Prostate gland (tissue), 2 donors: ENCODE measurements around the gene ILDR1. TPM values are rescaled to one million over a fixed set of nuclear protein-coding genes. Genes with fewer than 3 reads are reported as not detected.

Experiments
- DNase-seq: peaks from one replicate; pipeline ENCODE4 v3.0.0-alpha.2; 2019; ENCODE audit warnings: low spot score
- H3K27ac ChIP-seq, 2 donors: fragments of 200-600 bp; sonication (generic); 2 replicates each; pipeline ENCODE4 v1.5.1; 2017 to 2019
- H3K27me3 ChIP-seq: fragments of 200-600 bp; sonication (generic); replicated peaks from 2 replicates; pipeline ENCODE4 v1.5.1; 2019; ENCODE audit not compliant: insufficient read depth
- H3K36me3 ChIP-seq, 2 donors: fragments of 200-600 bp; sonication (generic); 1 replicate in 1 of 2; 2 replicates in 1 of 2; pipeline versions ENCODE4 v1.5.1 to v1.8.1; 2017 to 2019
- H3K4me1 ChIP-seq: fragments of 200-600 bp; sonication (generic); replicated peaks from 2 replicates; pipeline ENCODE4 v1.5.1; 2019
- H3K4me3 ChIP-seq, 2 donors: fragments of 200-600 bp; sonication (generic); 2 replicates each; pipeline ENCODE4 v1.5.1; 2017 to 2019
- H3K9me3 ChIP-seq: fragments of 200-600 bp; sonication (generic); 2 replicates; pipeline ENCODE4 v1.5.1; 2017
- CTCF ChIP-seq, 4 experiments: fragments of 200-600 bp in 2 of 4; fragments of 450-650 bp in 2 of 4; sonication (generic) in 2 of 4; IDR thresholded peaks; 1 replicate in 3 of 4; 2 replicates in 1 of 4; pipeline ENCODE4 v1.5.1; 2016 to 2019; ENCODE audit warnings: antibody characterized with exemption in 4 of 4, mild to moderate bottlenecking in 2 of 4, moderate library complexity in 2 of 4
- POLR2A ChIP-seq: fragments of 450-650 bp; IDR thresholded peaks from one replicate; pipeline ENCODE4 v1.6.1; 2016; ENCODE audit warnings: antibody characterized with exemption, mild to moderate bottlenecking
- POLR2AphosphoS5 ChIP-seq: sonication (generic); formaldehyde crosslinking; IDR thresholded peaks from one replicate; pipeline ENCODE4 v1.6.1; 2017; ENCODE audit warnings: antibody characterized with exemption
- WGBS: methylation state at CpG from one replicate; pipeline ENCODE4 v1.1.5; 2018; 5-methylcytosine and 5-hydroxymethylcytosine counted together
- intact Hi-C: fragments of 100-400 bp; cut with DNase I; formaldehyde crosslinking; loops from one replicate; pipeline ENCODE4 v1.14.2; 2022
- total RNA-seq, 2 donors: library from RNA; depleted of rRNA; stranded (reverse); fragments of >200 nt; gene quantifications; one replicate each; pipeline ENCODE4 v1.1.0, GENCODE V29; 2016

ILDR1 gene
- 1 to 10 TPM; 8.0 to 8.3 TPM for total RNA-seq

- DNase-seq = peak; percentile 36
- peak within 1 kb of the TSS; percentile 29 to 52 for H3K27ac ChIP-seq
- WGBS = 10% methylated on average over 40 of the region's 43 CpGs
Measured at GRCh38 chr3:122021811-122022401, at the start of gene ILDR1. ILDR1 (minus strand) TSS chr3:122022247; CDS start chr3:122022077, 170 bp downstream.

GRCh38 chr3:122067588-122068240, 45.7 kb upstream of the ILDR1 start:
- no peak overlapping the region for H3K4me3 ChIP-seq

More at GRCh38 chr3:122021811-122022401, at the start of gene ILDR1:
- peak within 1 kb of the TSS; percentile 36 to 42 for H3K4me3 ChIP-seq
- TF ChIP-seq CTCF (IDR thresholded peaks at IDR 0.05) = peak in 1 of 4 experiments; percentile 13
- no peak for TF ChIP-seq POLR2AphosphoS5
- no peaks in the 10 kb centered on the region for H3K27me3 ChIP-seq
- intact Hi-C loops = no loop called here
- H3K4me1 ChIP-seq = no peaks in the 10 kb centered on the region
- H3K36me3 ChIP-seq = no peaks in the 10 kb centered on the region
- H3K9me3 ChIP-seq = no peaks in the 10 kb centered on the region

GRCh38 chr3:122067214-122067550, 45.1 kb upstream of the ILDR1 start:
- intact Hi-C loops = no loop called here
- 75% methylated on average over 5 of the region's 5 CpGs for WGBS
- H3K27me3 ChIP-seq = no peaks in the 10 kb centered on the region
- H3K36me3 ChIP-seq = no peaks in the 10 kb centered on the region
- no peak overlapping the region for H3K27ac ChIP-seq
- H3K4me3 ChIP-seq = no peak overlapping the region
- TF ChIP-seq POLR2AphosphoS5 (no peak), CTCF (IDR thresholded peaks at IDR 0.05) (no peak), POLR2A (no peak)
- no peaks in the 10 kb centered on the region for H3K9me3 ChIP-seq
- no peak for DNase-seq
- no peaks in the 10 kb centered on the region for H3K4me1 ChIP-seq

More at GRCh38 chr3:122067588-122068240, 45.7 kb upstream of the ILDR1 start:
- Histone ChIP-seq H3K36me3 (no peaks in the 10 kb centered on the region), H3K27me3 (no peaks in the 10 kb centered on the region), H3K4me1 (no peaks in the 10 kb centered on the region), H3K27ac (no peak overlapping the region), H3K9me3 (no peaks in the 10 kb centered on the region)
- intact Hi-C loops = no loop called here
- no peak for DNase-seq
- 74% methylated on average over 2 of the region's 2 CpGs for WGBS
- TF ChIP-seq CTCF (IDR thresholded peaks at IDR 0.05) (no peak), POLR2A (no peak), POLR2AphosphoS5 (no peak)

GRCh38 chr3:122066331-122067213, 44.5 kb upstream of the ILDR1 start:
- no peak overlapping the region for H3K4me3 ChIP-seq
- H3K4me1 ChIP-seq = no peaks in the 10 kb centered on the region
- H3K27me3 ChIP-seq = no peaks in the 10 kb centered on the region
- no peaks in the 10 kb centered on the region for H3K36me3 ChIP-seq
- WGBS = 47% methylated on average over 6 of the region's 6 CpGs
- no peak overlapping the region for H3K27ac ChIP-seq
- intact Hi-C loops = no loop called here
- TF ChIP-seq CTCF (IDR thresholded peaks at IDR 0.05) = no peak
- TF ChIP-seq POLR2AphosphoS5 = no peak
- no peaks in the 10 kb centered on the region for H3K9me3 ChIP-seq
- DNase-seq = no peak
